Raji (cell line): Measurements from ENCODE around the gene CHMP4A.

ENCODE experiments used
- POLR2A ChIP-seq: IDR thresholded peaks from 2 replicates; pipeline ENCODE4 v1.6.1; 2011; ENCODE audit warnings: low read depth, low read length, control low read depth; ENCODE audit not compliant: insufficient read depth

Gene CHMP4A

GRCh38 chr14:24252289-24253124, 39.2 kb upstream of the CHMP4A start:
- no peak for TF ChIP-seq POLR2A

- TF ChIP-seq POLR2A, result no peak
These were observed 38.6 kb upstream of the CHMP4A start for GRCh38 chr14:24251880-24252288.

GRCh38 chr14:24250354-24250753, 37.1 kb upstream of the CHMP4A start:
- no peak for TF ChIP-seq POLR2A

- no peak for TF ChIP-seq POLR2A
These were observed 36.1 kb upstream of the CHMP4A start for GRCh38 chr14:24249230-24250021.

GRCh38 chr14:24247422-24247821, 34.1 kb upstream of the CHMP4A start:
- TF ChIP-seq POLR2A, result no peak

GRCh38 chr14:24246765-24247212, 33.5 kb upstream of the CHMP4A start:
- TF ChIP-seq POLR2A, result no peak

- no peak for TF ChIP-seq POLR2A
These were observed 30.1 kb upstream of the CHMP4A start for GRCh38 chr14:24243336-24243836.

- no peak for TF ChIP-seq POLR2A
These were observed 28.6 kb upstream of the CHMP4A start for GRCh38 chr14:24241829-24242443.

- TF ChIP-seq POLR2A, result no peak
These were observed 27.0 kb upstream of the CHMP4A start for GRCh38 chr14:24240110-24240918.

GRCh38 chr14:24238527-24239037, 25.3 kb upstream of the CHMP4A start:
- TF ChIP-seq POLR2A, result no peak

GRCh38 chr14:24238123-24238522, 24.8 kb upstream of the CHMP4A start:
- no peak for TF ChIP-seq POLR2A

- no peak for TF ChIP-seq POLR2A
These were observed 24.2 kb upstream of the CHMP4A start for GRCh38 chr14:24237463-24237955.

GRCh38 chr14:24236689-24237462, 23.6 kb upstream of the CHMP4A start:
- TF ChIP-seq POLR2A, result no peak
